ENCODE data around the gene PKD2.
A peak's percentile ranks its signal among the peaks of the same experiment; 100 is the strongest.

Gene PKD2

GRCh38 chr4:88028946-88029345 lies 21.5 kb downstream of the PKD2 start:
- DNase-seq, result no peak

GRCh38 chr4:88029556-88029955 lies 22.1 kb downstream of the PKD2 start:
- no peak for DNase-seq

- no peak for DNase-seq
Observed at GRCh38 chr4:88030565-88031310, 23.3 kb downstream of the PKD2 start.

- peak; percentile 55 for DNase-seq
Observed at GRCh38 chr4:88033309-88033708, 25.9 kb downstream of the PKD2 start.

GRCh38 chr4:88035292-88035691 lies 27.9 kb downstream of the PKD2 start:
- no peak for DNase-seq

- no peak for DNase-seq
Observed at GRCh38 chr4:88037447-88037846, 30.0 kb downstream of the PKD2 start.

- no peak for DNase-seq
Observed at GRCh38 chr4:88037936-88038335, 30.5 kb downstream of the PKD2 start.

- no peak for DNase-seq
Observed at GRCh38 chr4:88040707-88041106, 33.3 kb downstream of the PKD2 start.

- no peak for DNase-seq
Observed at GRCh38 chr4:88041626-88042025, 34.2 kb downstream of the PKD2 start.

- DNase-seq, result no peak
Observed at GRCh38 chr4:88043001-88043400, 35.6 kb downstream of the PKD2 start.

- DNase-seq, result no peak
Observed at GRCh38 chr4:88043586-88044340, 36.3 kb downstream of the PKD2 start.

- no peak for DNase-seq
Observed at GRCh38 chr4:88045021-88045420, 37.6 kb downstream of the PKD2 start.

- no peak for DNase-seq
Observed at GRCh38 chr4:88054229-88054628, 46.8 kb downstream of the PKD2 start.

GRCh38 chr4:88054901-88055300 lies 47.5 kb downstream of the PKD2 start:
- DNase-seq, result no peak

GRCh38 chr4:88058295-88058694 lies 50.9 kb downstream of the PKD2 start:
- no peak for DNase-seq

- no peak for DNase-seq
Observed at GRCh38 chr4:88059766-88060165, 52.3 kb downstream of the PKD2 start.

GRCh38 chr4:88060431-88060830 lies 53.0 kb downstream of the PKD2 start:
- no peak for DNase-seq

- DNase-seq, result no peak
Observed at GRCh38 chr4:88062311-88062710, 54.9 kb downstream of the PKD2 start.

- DNase-seq, result no peak
Observed at GRCh38 chr4:88062843-88063242, 55.4 kb downstream of the PKD2 start.

- no peak for DNase-seq
Observed at GRCh38 chr4:88063634-88064296, 56.3 kb downstream of the PKD2 start.

GRCh38 chr4:88064410-88064809 lies 57.0 kb downstream of the PKD2 start:
- no peak for DNase-seq

GRCh38 chr4:88070031-88070430 lies 62.6 kb downstream of the PKD2 start:
- DNase-seq, result no peak

- DNase-seq, result no peak
Observed at GRCh38 chr4:88075336-88075735, 67.9 kb downstream of the PKD2 start.

- DNase-seq, result no peak
Observed at GRCh38 chr4:88077911-88078524, 70.6 kb downstream of the PKD2 start.

Measured in NCI-H2029 (cell line).